K562 (cell line): ENCODE data around the gene ALOX5. TPM values are rescaled to one million over a fixed set of nuclear protein-coding genes. Genes with fewer than 3 reads are reported as not detected.

Experiments
- ATAC-seq: fragments of 200-7000 bp; cut with Tn5 transposase; 3 replicates; pipeline ENCODE4 v1.9.1; 2020; ENCODE audit warnings: moderate library complexity
- BruUV-seq: library from RNA; stranded (reverse); fragments of 400-500 nt; replicated peaks from 2 replicates; lab custom pipeline; 2021; lab: Mats Ljungman, UMichigan
- CTCF ChIA-PET: fragments of 300-600 bp; formaldehyde crosslinking; extraction: SDS; loops from one replicate; lab custom pipeline; 2021; ENCODE audit warnings: low intra/inter-chr PET ratio; lab: Yijun Ruan, JAX
- POLR2A ChIA-PET: fragments of 300-600, 350-650 bp; sonication (Branson Sonifier 250); formaldehyde crosslinking; extraction: SDS; loops from one replicate; lab custom pipeline; 2021; ENCODE audit warnings: antibody characterized with exemption, inconsistent platforms; lab: Yijun Ruan, JAX
- DNase-seq, 4 experiments: peaks; one replicate each; pipeline versions ENCODE4 v3.0.0 to v3.0.0-alpha.2; 2011 to 2018; ENCODE audit warnings: low spot score in 3 of 4, mixed read lengths in 3 of 4; ENCODE audit errors: extremely low read depth in 1 of 4
- FAIRE-seq: peaks from 2 replicates; lab custom pipeline; 2011; peaks lifted over from hg19 to GRCh38; lab: Jason Lieb, UNC
- H2AFZ ChIP-seq: 2 replicates; pipeline ENCODE4 v1.6.0; 2011; ENCODE audit warnings: low read depth, low read length, control low read depth, inconsistent platforms
- H3K27ac ChIP-seq: fragments of 200-600 bp; 3 replicates; pipeline ENCODE4 v1.8.0; 2011; ENCODE audit warnings: low read depth, mild to moderate bottlenecking, control low read depth, inconsistent platforms, low read length, moderate library complexity, mixed read lengths; ENCODE audit errors: extremely low read depth
- H3K27me3 ChIP-seq, 2 experiments: fragments of 300-600 bp in 1 of 2; 2 replicates in 1 of 2; 3 replicates in 1 of 2; pipeline versions ENCODE4 v1.6.0 to v1.8.0; 2011; ENCODE audit warnings: inconsistent platforms in 2 of 2, low read length in 2 of 2, mild to moderate bottlenecking in 1 of 2, mixed read lengths in 1 of 2, moderate library complexity in 1 of 2; ENCODE audit not compliant: control insufficient read depth in 2 of 2, insufficient read depth in 2 of 2
- H3K36me3 ChIP-seq: fragments of 300-600 bp; 3 replicates; pipeline ENCODE4 v1.8.0; 2011; ENCODE audit warnings: mild to moderate bottlenecking, low read length, inconsistent platforms; ENCODE audit not compliant: control insufficient read depth, insufficient read depth
- H3K4me1 ChIP-seq, 2 experiments: fragments of 200-600 bp in 1 of 2; replicated peaks in 1 of 2; 2 replicates in 1 of 2; 3 replicates in 1 of 2; pipeline versions ENCODE4 v1.5.1 to v1.8.0; 2011; ENCODE audit warnings: inconsistent platforms in 2 of 2, low read length in 2 of 2, mild to moderate bottlenecking in 1 of 2, mixed read lengths in 1 of 2, moderate library complexity in 1 of 2; ENCODE audit not compliant: control insufficient read depth in 2 of 2, insufficient read depth in 2 of 2
- H3K4me2 ChIP-seq: 2 replicates; pipeline ENCODE4 v1.6.1; 2011; ENCODE audit warnings: low read length, control low read depth, inconsistent platforms, mixed read lengths; ENCODE audit not compliant: insufficient read depth
- H3K4me3 ChIP-seq: fragments of 200-600 bp; sonication (generic), shearing (Covaris generic); 2 replicates; pipeline ENCODE4 v1.5.1; 2016; ENCODE audit warnings: control low read depth, inconsistent platforms
- H3K79me2 ChIP-seq: fragments of 200-600 bp; 3 replicates; pipeline ENCODE4 v1.8.0; 2011; ENCODE audit warnings: low read length, inconsistent platforms; ENCODE audit not compliant: control insufficient read depth, insufficient read depth
- H3K9ac ChIP-seq, 2 experiments: 2 replicates each; pipeline versions ENCODE4 v1.6.0 to v1.6.1; 2011; ENCODE audit warnings: low read depth in 2 of 2, low read length in 2 of 2, control low read depth in 1 of 2, inconsistent platforms in 1 of 2, mild to moderate bottlenecking in 1 of 2, mixed read lengths in 1 of 2; ENCODE audit not compliant: insufficient read depth in 1 of 2
- H3K9me1 ChIP-seq: one replicate; pipeline ENCODE4 v1.6.0; 2011; ENCODE audit warnings: inconsistent platforms, mild to moderate bottlenecking, low read length, moderate library complexity; ENCODE audit not compliant: control insufficient read depth, insufficient read depth
- H3K9me3 ChIP-seq: replicated peaks from 2 replicates; pipeline ENCODE4 v1.5.1; 2011; ENCODE audit warnings: low read depth, low read length, inconsistent platforms; ENCODE audit not compliant: control insufficient read depth, insufficient read depth
- H4K20me1 ChIP-seq: replicated peaks from 2 replicates; pipeline ENCODE4 v1.6.1; 2011; ENCODE audit warnings: low read length, inconsistent platforms, mixed read lengths; ENCODE audit not compliant: control insufficient read depth, insufficient read depth
- ATF7 ChIP-seq: fragments of 450-650 bp; IDR thresholded peaks from 2 replicates; pipeline ENCODE4 v1.7.1; 2014; ENCODE audit warnings: mild to moderate bottlenecking, moderate library complexity
- BMI1 ChIP-seq: fragments of 150-350 bp; IDR thresholded peaks from 2 replicates; pipeline ENCODE4 v1.6.1; 2014; ENCODE audit warnings: low read length
- CCNT2 ChIP-seq: IDR thresholded peaks from 2 replicates; pipeline ENCODE4 v1.6.1; 2011; ENCODE audit warnings: borderline replicate concordance, low read depth, mild to moderate bottlenecking, moderate library complexity, mixed read lengths, low read length; ENCODE audit not compliant: insufficient read length; ENCODE audit errors: extremely low read depth
- DMBX1 ChIP-seq: fragments of 250-450 bp; sonication (Bioruptor Pico); IDR thresholded peaks from 2 replicates; pipeline ENCODE4 v1.8.0; 2022; ENCODE audit warnings: inconsistent platforms, mild to moderate bottlenecking, moderate library complexity, borderline replicate concordance
- ELF1 ChIP-seq: fragments of 200-800 bp; sonication (Bioruptor generic); IDR thresholded peaks from 2 replicates; pipeline ENCODE4 v1.6.1; 2016; ENCODE audit warnings: missing genetic modification characterization, missing compliant biosample characterization
- ESRRA ChIP-seq: fragments of 450-650 bp; IDR thresholded peaks from 2 replicates; pipeline ENCODE4 v1.6.1; 2014; ENCODE audit warnings: low read depth, mild to moderate bottlenecking, moderate library complexity, borderline replicate concordance
- HDAC1 ChIP-seq, 2 experiments: fragments of 450-650 bp; IDR thresholded peaks; 2 replicates each; pipeline ENCODE4 v1.6.1; 2016 to 2017; ENCODE audit warnings: inconsistent platforms in 1 of 2, mild to moderate bottlenecking in 1 of 2, moderate library complexity in 1 of 2
- HNRNPLL ChIP-seq: fragments of 200-400 bp; formaldehyde crosslinking; IDR thresholded peaks from 2 replicates; pipeline ENCODE4 v1.6.1; 2017; ENCODE audit warnings: low read length, low read depth, mild to moderate bottlenecking; ENCODE audit not compliant: poor library complexity, severe bottlenecking
- KDM5B ChIP-seq: fragments of 200-600 bp; sonication (generic); IDR thresholded peaks from 2 replicates; pipeline ENCODE4 v1.6.1; 2012; ENCODE audit warnings: low read depth, mild to moderate bottlenecking, moderate library complexity, low read length, control low read depth, inconsistent platforms; ENCODE audit not compliant: insufficient replicate concordance
- KLF13 ChIP-seq: fragments of 450-650 bp; IDR thresholded peaks from 2 replicates; pipeline ENCODE4 v1.6.1; 2016; ENCODE audit warnings: missing genetic modification characterization, low read depth, mild to moderate bottlenecking, missing compliant biosample characterization, moderate library complexity, borderline replicate concordance
- PHF8 ChIP-seq: fragments of 200-600 bp; sonication (generic); IDR thresholded peaks from 2 replicates; pipeline ENCODE4 v1.6.1; 2012; ENCODE audit warnings: mixed run types, mild to moderate bottlenecking, inconsistent platforms, low read length, moderate library complexity, borderline replicate concordance
- RBM34 ChIP-seq: fragments of 200-400 bp; formaldehyde crosslinking; IDR thresholded peaks from 2 replicates; pipeline ENCODE4 v1.6.1; 2018; ENCODE audit warnings: low read length, borderline replicate concordance; ENCODE audit not compliant: insufficient read depth
- TAF1 ChIP-seq: IDR thresholded peaks from 2 replicates; pipeline ENCODE4 v1.6.1; 2011; ENCODE audit warnings: mild to moderate bottlenecking, low read length, moderate library complexity; ENCODE audit not compliant: insufficient read depth, control insufficient read depth, severe bottlenecking; ENCODE audit errors: extremely low read depth
- U2AF2 ChIP-seq: fragments of 200-400 bp; formaldehyde crosslinking; optimal IDR thresholded peaks from 2 replicates; pipeline ENCODE3; 2017; ENCODE audit warnings: low read depth, mild to moderate bottlenecking, low read length
- ZNF384 ChIP-seq: IDR thresholded peaks from 2 replicates; pipeline ENCODE4 v1.6.1; 2012; ENCODE audit warnings: low read depth, low read length, improper control_type of control experiment
- ZNF41 ChIP-seq: fragments of 250-450 bp; sonication (Bioruptor Pico); conservative IDR thresholded peaks from 2 replicates; pipeline ENCODE4 v1.4.0; 2020; ENCODE audit warnings: mild to moderate bottlenecking
- WGBS: fragments of 100-300 bp; shearing (Covaris generic); methylation state at CpG from one replicate; pipeline ENCODE4 v1.1.6; 2016; ENCODE audit warnings: low coverage, mixed read lengths; ENCODE audit not compliant: insufficient coverage; ENCODE audit errors: missing lambda C conversion rate; 5-methylcytosine and 5-hydroxymethylcytosine counted together
- in situ Hi-C: fragments of 300-500 bp; cut with MboI; formaldehyde crosslinking; loops from 4 replicates; pipeline ENCODE4 v1.15.0; 2018; ENCODE audit warnings: inconsistent platforms, mixed read lengths
- intact Hi-C: fragments of 100-400 bp; cut with micrococcal nuclease; formaldehyde crosslinking; loops from 2 replicates; pipeline ENCODE4 v1.14.2; 2022
- polyA plus RNA-seq, 8 experiments: library from polyadenylated mRNA; depleted of rRNA in 4 of 8; stranded (reverse) in 5 of 8; unstranded in 3 of 8; fragments of >200 nt; fragmentation: Nextera tagmentation in 2 of 8; fragmentation: Illumina TruSeq in 1 of 8; extraction: Ambion mirVana in 2 of 8; extraction: Trizol in 1 of 8; gene quantifications; 2 replicates each; pipeline versions ENCODE4 v1.2.1 to v1.2.3, GENCODE V29; 2011 to 2014; ENCODE audit warnings: inconsistent platforms in 1 of 8, missing spikeins in 1 of 8
- total RNA-seq, 7 experiments: library from RNA; depleted of rRNA in 6 of 7; stranded (reverse); fragments of >200 nt in 6 of 7; fragmentation: Illumina TruSeq in 2 of 7; extraction: Trizol in 2 of 7; gene quantifications; 2 replicates each; pipeline versions ENCODE4 v1.2.1 to v1.2.3, GENCODE V29; 2011 to 2021; ENCODE audit warnings: low replicate concordance in 1 of 7
- TF ChIP-seq, protein P1 (sequence below): fragments of 250-450 bp; sonication (Bioruptor Pico); IDR thresholded peaks from 2 replicates; pipeline ENCODE4 v1.9.0; 2021; ENCODE audit warnings: mild to moderate bottlenecking, inconsistent platforms
- TF ChIP-seq, protein P2 (sequence below), 2 experiments: IDR thresholded peaks; 2 replicates each; pipeline ENCODE4 v1.6.1; 2011; ENCODE audit warnings: borderline replicate concordance in 1 of 2, control low read depth in 1 of 2, low read depth in 1 of 2, low read length in 1 of 2, mild to moderate bottlenecking in 1 of 2, mixed read lengths in 1 of 2, moderate library complexity in 1 of 2; ENCODE audit not compliant: insufficient read depth in 1 of 2, insufficient read length in 1 of 2, poor library complexity in 1 of 2, severe bottlenecking in 1 of 2; ENCODE audit errors: extremely low read depth in 1 of 2

Gene ALOX5
- total and polyA plus RNA-seq, 9 of the 15 experiments (the other 6 are each of a cell fraction or from before 2014, with no cell fraction given), result 0.10 to 2.4 (median 1.4) TPM

DNA sequence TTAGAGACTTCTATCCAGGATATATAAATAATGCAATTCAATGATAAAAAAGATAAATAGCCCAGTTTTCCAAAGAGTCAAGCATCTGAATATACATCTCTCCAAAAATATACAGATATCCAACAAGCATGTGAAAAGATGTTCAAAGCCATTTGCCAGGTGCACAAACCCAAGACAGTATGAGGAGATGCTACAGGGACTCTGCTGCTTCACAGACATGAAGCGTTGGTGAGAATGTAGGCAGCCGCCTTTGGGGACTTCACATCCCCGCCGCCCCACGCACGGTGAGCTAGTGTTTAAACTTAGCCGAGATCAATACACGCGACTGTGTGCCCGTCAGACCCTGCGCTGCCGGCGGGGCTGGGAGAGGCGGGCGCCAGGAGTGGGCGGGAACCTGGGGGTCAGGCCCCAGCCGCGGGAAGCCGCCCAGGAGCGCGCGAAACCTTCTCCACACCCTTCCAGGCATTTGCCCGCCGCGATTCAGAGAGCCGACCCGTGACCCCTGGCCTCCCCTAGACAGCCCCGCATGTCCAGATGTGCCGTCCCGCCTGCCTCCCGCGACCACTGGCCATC is 927 bp upstream of the ALOX5 start:
- Histone ChIP-seq H3K9me1 (no peaks in the 10 kb centered on the region), H3K79me2 (no peaks in the 10 kb centered on the region), H4K20me1 (no peaks in the 10 kb centered on the region), H3K9ac (peak overlapping the region; percentile 17 to 69; a peak in 3 of 4 replicates), H3K27me3 (peaks cover 0 to 14% of the 10 kb centered on the region in 2 experiments; a peak in 3 of 5 replicates), H3K4me3 (peak overlapping the region; percentile 40), H3K36me3 (no peaks in the 10 kb centered on the region), H3K4me2 (peak overlapping the region; percentile 85), H3K4me1 (peaks cover 24 to 28% of the 10 kb centered on the region in 2 experiments), H3K27ac (no peak overlapping the region), H3K9me3 (no peaks in the 10 kb centered on the region), H2AFZ (peak overlapping the region; percentile 96)
- DNase-seq (peak; percentile 42 to 68 (median 54)), FAIRE-seq (no peak), ATAC-seq (peak; percentile 65)
- BruUV-seq, result no TSS peak
- in situ Hi-C loops (no loop called here), intact Hi-C loops (loop anchor here (10.0 kb wide), 1 partner anchor 118 kb away; no protein-coding TSS in a partner anchor)
- WGBS, result 1% methylated on average over 27 of the region's 32 CpGs
- ChIA-PET CTCF (no interaction called here), POLR2A (interaction anchor here (0.7 kb wide), 1 partner anchor 15 kb away, joined by 4 read pairs; no protein-coding TSS in a partner anchor)
- TF ChIP-seq KDM5B (peak; percentile 51), HDAC1 (IDR thresholded peaks at IDR 0.05) (no peak), PHF8 (no peak), RBM34 (no peak), DMBX1 (no peak), ZNF384 (no peak), U2AF2 (no peak), ZNF41 (CRISPR knock-in tag) (no peak), CCNT2 (peak; percentile 6), BMI1 (0 out of 2 replicates have a peak, but pooled peaks have one; percentile 31), TAF1 (no peak), ATF7 (0 out of 2 replicates have a peak, but pooled peaks have one; percentile 1), KLF13 (tag) (no peak), HNRNPLL (peak; percentile 47), ELF1 (tag) (no peak), ESRRA (no peak)
- TF ChIP-seq, protein P1, sequence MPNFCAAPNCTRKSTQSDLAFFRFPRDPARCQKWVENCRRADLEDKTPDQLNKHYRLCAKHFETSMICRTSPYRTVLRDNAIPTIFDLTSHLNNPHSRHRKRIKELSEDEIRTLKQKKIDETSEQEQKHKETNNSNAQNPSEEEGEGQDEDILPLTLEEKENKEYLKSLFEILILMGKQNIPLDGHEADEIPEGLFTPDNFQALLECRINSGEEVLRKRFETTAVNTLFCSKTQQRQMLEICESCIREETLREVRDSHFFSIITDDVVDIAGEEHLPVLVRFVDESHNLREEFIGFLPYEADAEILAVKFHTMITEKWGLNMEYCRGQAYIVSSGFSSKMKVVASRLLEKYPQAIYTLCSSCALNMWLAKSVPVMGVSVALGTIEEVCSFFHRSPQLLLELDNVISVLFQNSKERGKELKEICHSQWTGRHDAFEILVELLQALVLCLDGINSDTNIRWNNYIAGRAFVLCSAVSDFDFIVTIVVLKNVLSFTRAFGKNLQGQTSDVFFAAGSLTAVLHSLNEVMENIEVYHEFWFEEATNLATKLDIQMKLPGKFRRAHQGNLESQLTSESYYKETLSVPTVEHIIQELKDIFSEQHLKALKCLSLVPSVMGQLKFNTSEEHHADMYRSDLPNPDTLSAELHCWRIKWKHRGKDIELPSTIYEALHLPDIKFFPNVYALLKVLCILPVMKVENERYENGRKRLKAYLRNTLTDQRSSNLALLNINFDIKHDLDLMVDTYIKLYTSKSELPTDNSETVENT (CRISPR knock-in tag), result 0 out of 2 replicates have a peak, but pooled peaks have one; percentile 21
- TF ChIP-seq, protein P2, sequence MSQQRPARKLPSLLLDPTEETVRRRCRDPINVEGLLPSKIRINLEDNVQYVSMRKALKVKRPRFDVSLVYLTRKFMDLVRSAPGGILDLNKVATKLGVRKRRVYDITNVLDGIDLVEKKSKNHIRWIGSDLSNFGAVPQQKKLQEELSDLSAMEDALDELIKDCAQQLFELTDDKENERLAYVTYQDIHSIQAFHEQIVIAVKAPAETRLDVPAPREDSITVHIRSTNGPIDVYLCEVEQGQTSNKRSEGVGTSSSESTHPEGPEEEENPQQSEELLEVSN (IDR thresholded peaks at IDR 0.05; ENCODE audit: borderline replicate concordance in 1 of 2, extremely low read depth in 1 of 2, insufficient read depth in 1 of 2, insufficient read length in 1 of 2, low read depth in 1 of 2, low read length in 1 of 2, poor library complexity in 1 of 2, severe bottlenecking in 1 of 2), result peak; percentile 38 to 59
